ENCODE data around the gene GRK2.

The GRK2 gene

GRCh38 chr11:67299471-67300191, 33.4 kb downstream of the GRK2 start:
- no peak for DNase-seq (ENCODE audit: low spot score)

GRCh38 chr11:67300256-67300755, 34.0 kb downstream of the GRK2 start:
- no peak for DNase-seq (ENCODE audit: low spot score)

- DNase-seq (ENCODE audit: low spot score): no peak
Observed at GRCh38 chr11:67300756-67301312, 34.6 kb downstream of the GRK2 start.

GRCh38 chr11:67301313-67301921, 35.1 kb downstream of the GRK2 start:
- no peak for DNase-seq (ENCODE audit: low spot score)

GRCh38 chr11:67301951-67302516, 35.8 kb downstream of the GRK2 start:
- DNase-seq (ENCODE audit: low spot score): no peak

- DNase-seq (ENCODE audit: low spot score): no peak
Observed at GRCh38 chr11:67302571-67303131, 36.4 kb downstream of the GRK2 start.

GRCh38 chr11:67303132-67303834, 37.0 kb downstream of the GRK2 start, which contains the start of gene SSH3:
TSS of gene SSH3 (plus strand) at chr11:67303530. CDS start at chr11:67303626, 96 bp downstream.
- no peak for DNase-seq (ENCODE audit: low spot score)

- no peak for DNase-seq (ENCODE audit: low spot score)
Observed at GRCh38 chr11:67303835-67304411, 37.6 kb downstream of the GRK2 start.

GRCh38 chr11:67304511-67305113, 38.3 kb downstream of the GRK2 start:
- DNase-seq (ENCODE audit: low spot score): no peak

- no peak for DNase-seq (ENCODE audit: low spot score)
Observed at GRCh38 chr11:67306769-67307544, 40.7 kb downstream of the GRK2 start.

- no peak for DNase-seq (ENCODE audit: low spot score)
Observed at GRCh38 chr11:67307545-67308001, 41.3 kb downstream of the GRK2 start.

GRCh38 chr11:67308031-67308866, 42.0 kb downstream of the GRK2 start:
- no peak for DNase-seq (ENCODE audit: low spot score)

- no peak for DNase-seq (ENCODE audit: low spot score)
Observed at GRCh38 chr11:67309166-67309565, 42.9 kb downstream of the GRK2 start.

- no peak for DNase-seq (ENCODE audit: low spot score)
Observed at GRCh38 chr11:67309661-67310061, 43.4 kb downstream of the GRK2 start.

- no peak for DNase-seq (ENCODE audit: low spot score)
Observed at GRCh38 chr11:67310246-67311050, 44.2 kb downstream of the GRK2 start.

GRCh38 chr11:67311051-67311555, 44.8 kb downstream of the GRK2 start:
- DNase-seq (ENCODE audit: low spot score): no peak

GRCh38 chr11:67311556-67312082, 45.3 kb downstream of the GRK2 start:
- DNase-seq (ENCODE audit: low spot score): no peak
